ENCODE data around the gene APBA3. TPM values are rescaled to one million over a fixed set of nuclear protein-coding genes. Genes with fewer than 3 reads are reported as not detected.

The APBA3 gene
- total and polyA plus RNA-seq, 9 of the 15 experiments (the other 6 are each of a cell fraction or from before 2014, with no cell fraction given) = 0.10 to 29.5 (median 11.5) TPM

GRCh38 chr19:3792114-3792513, 30.6 kb upstream of the APBA3 start:
- H2AFZ ChIP-seq (ENCODE audit: low read depth, low read length) = no peak overlapping the region
- no peak overlapping the region for H3K27ac ChIP-seq (ENCODE audit: extremely low read depth, low read depth, low read length)
- peaks cover 0 to 9% of the 10 kb centered on the region in 2 experiments; a peak in 1 of 5 replicates for H3K27me3 ChIP-seq (ENCODE audit: control insufficient read depth in 2 of 2, insufficient read depth in 2 of 2, low read length in 2 of 2)
- CTCF ChIA-PET (ENCODE audit: low intra/inter-chr PET ratio) = no interaction called here
- H3K4me3 ChIP-seq = no peak overlapping the region
- H3K4me1 ChIP-seq (replicated peaks in 1 of 2; ENCODE audit: control insufficient read depth in 2 of 2, insufficient read depth in 2 of 2, low read length in 2 of 2) = no peaks in the 10 kb centered on the region; a peak in 1 of 5 replicates
- no peaks in the 10 kb centered on the region for H3K79me2 ChIP-seq (ENCODE audit: control insufficient read depth, insufficient read depth, low read length)
- no peaks in the 10 kb centered on the region for H3K36me3 ChIP-seq (ENCODE audit: control insufficient read depth, insufficient read depth, low read length)
- intact Hi-C loops (cut with micrococcal nuclease) = no loop called here
- POLR2A ChIA-PET = interaction anchor here (0.6 to 1.0 kb wide), 2 partner anchors 30 to 121 kb away, joined by 3 to 5 read pairs; partner anchors contain the start of gene MRPL54
- WGBS (ENCODE audit: insufficient coverage, low coverage, missing lambda C conversion rate) = 4% methylated on average over 3 of the region's 3 CpGs
- ATAC-seq (no peak), FAIRE-seq (no peak), DNase-seq (ENCODE audit: extremely low read depth in 1 of 4, low spot score in 3 of 4) (no peak)
- no peak overlapping the region for H3K9ac ChIP-seq (ENCODE audit: insufficient read depth in 1 of 2, low read depth in 2 of 2, low read length in 2 of 2)
- 0 out of 2 replicates have a peak, but pooled peaks cover 2% of the 10 kb centered on the region for H3K9me3 ChIP-seq (replicated peaks; ENCODE audit: control insufficient read depth, insufficient read depth, low read depth, low read length)
- no peak overlapping the region for H3K4me2 ChIP-seq (ENCODE audit: insufficient read depth, low read length)
- no TSS peak for BruUV-seq (replicated peaks)
- no peaks in the 10 kb centered on the region for H3K9me1 ChIP-seq (ENCODE audit: control insufficient read depth, insufficient read depth, low read length)
- H4K20me1 ChIP-seq (replicated peaks; ENCODE audit: control insufficient read depth, insufficient read depth, low read length) = no peaks in the 10 kb centered on the region
- in situ Hi-C loops (cut with MboI) = no loop called here
- no peak for TF ChIP-seq NCOA1 (IDR thresholded peaks at IDR 0.05; ENCODE audit: low read depth)
- no peak for TF ChIP-seq NFRKB (IDR thresholded peaks at IDR 0.05; ENCODE audit: low read depth)
- TF ChIP-seq PREB (CRISPR knock-in tag; IDR thresholded peaks at IDR 0.05) = no peak
- TF ChIP-seq ZNF444 (CRISPR knock-in tag; IDR thresholded peaks at IDR 0.05) = no peak
- TF ChIP-seq ID3 (CRISPR knock-in tag; IDR thresholded peaks at IDR 0.05) = no peak
- no peak for TF ChIP-seq ID3 (tag; IDR thresholded peaks at IDR 0.05)
- TF ChIP-seq PCBP1 (IDR thresholded peaks at IDR 0.05; ENCODE audit: low read depth, low read length, poor library complexity, severe bottlenecking) = no peak
- no peak for TF ChIP-seq RBFOX2 (IDR thresholded peaks at IDR 0.05; ENCODE audit: low read depth, low read length)
- TF ChIP-seq ZNF707 (CRISPR knock-in tag; conservative IDR thresholded peaks at IDR 0.05) = no peak
- TF ChIP-seq DPF2 (IDR thresholded peaks at IDR 0.05) = no peak
- no peak for TF ChIP-seq POLR3G (IDR thresholded peaks at IDR 0.05; ENCODE audit: extremely low read depth, insufficient read length, insufficient replicate concordance)
- no peak for TF ChIP-seq ATF4 (CRISPR knock-in tag; IDR thresholded peaks at IDR 0.05)
- peak; percentile 78 for TF ChIP-seq ATF3 (IDR thresholded peaks at IDR 0.05)
- TF ChIP-seq ATF3 (CRISPR knock-in tag; conservative IDR thresholded peaks at IDR 0.05) = no peak
- TF ChIP-seq CCAR2 (IDR thresholded peaks at IDR 0.05; ENCODE audit: low read depth, low read length) = no peak
- TF ChIP-seq HDAC2 (IDR thresholded peaks at IDR 0.05) = no peak
- TF ChIP-seq CXXC5 (CRISPR knock-in tag; IDR thresholded peaks at IDR 0.05) = no peak
- no peak for TF ChIP-seq KLF1 (tag; IDR thresholded peaks at IDR 0.05)
- no peak for TF ChIP-seq IRF2 (CRISPR knock-in tag; IDR thresholded peaks at IDR 0.05)
- no peak for TF ChIP-seq ARID2 (IDR thresholded peaks at IDR 0.05)
- TF ChIP-seq TCF7L2 (IDR thresholded peaks at IDR 0.05; ENCODE audit: low read depth, low read length) = no peak
- TF ChIP-seq DACH1 (IDR thresholded peaks at IDR 0.05; ENCODE audit: partially characterized antibody) = no peak
